Measurements from ENCODE around the gene KCNF1.

GRCh38 chr2:10903861-10904210 lies 7.9 kb upstream of the KCNF1 start:
- TF ChIP-seq CTCF (conservative IDR thresholded peaks at IDR 0.05 in 1 of 2, IDR thresholded peaks at IDR 0.05 in 1 of 2; ENCODE audit: low read depth in 1 of 2, low read length in 2 of 2) (no peak), EZH2 (IDR thresholded peaks at IDR 0.05; ENCODE audit: low read length, missing control alignments) (no peak)
